Liver (tissue), 9 donors: ENCODE data around the gene NOTCH1. TPM values are rescaled to one million over a fixed set of nuclear protein-coding genes. Genes with fewer than 3 reads are reported as not detected.

Experiments used
- DNase-seq: peaks from one replicate; pipeline ENCODE4 v3.0.0-alpha.2; 2017; ENCODE audit warnings: low spot score
- H3K27ac ChIP-seq, 2 donors: one replicate each; pipeline ENCODE4 v1.7.0; 2013; ENCODE audit warnings: inconsistent platforms in 2 of 2, low read length in 2 of 2, control low read depth in 1 of 2, low read depth in 1 of 2, mild to moderate bottlenecking in 1 of 2
- H3K27me3 ChIP-seq, 4 donors: one replicate each; pipeline versions ENCODE4 v1.6.1 to v1.7.0; 2013; ENCODE audit warnings: low read length in 3 of 4, inconsistent platforms in 1 of 4, mild to moderate bottlenecking in 1 of 4, moderate library complexity in 1 of 4; ENCODE audit not compliant: control insufficient read depth in 4 of 4, insufficient read depth in 4 of 4
- H3K36me3 ChIP-seq, 4 donors: one replicate each; pipeline versions ENCODE4 v1.6.1 to v1.7.0; 2013; ENCODE audit warnings: low read length in 3 of 4, mild to moderate bottlenecking in 3 of 4, low read depth in 1 of 4, moderate library complexity in 1 of 4; ENCODE audit not compliant: control insufficient read depth in 4 of 4, insufficient read depth in 3 of 4
- H3K4me1 ChIP-seq, 4 donors: one replicate each; pipeline versions ENCODE4 v1.6.1 to v1.7.0; 2013; ENCODE audit warnings: low read length in 3 of 4, mild to moderate bottlenecking in 3 of 4, moderate library complexity in 1 of 4; ENCODE audit not compliant: control insufficient read depth in 4 of 4, insufficient read depth in 4 of 4
- H3K4me3 ChIP-seq, 3 donors: one replicate each; pipeline versions ENCODE4 v1.6.1 to v1.7.0; 2013; ENCODE audit warnings: low read length in 3 of 3, control low read depth in 1 of 3, low read depth in 1 of 3, mild to moderate bottlenecking in 1 of 3
- H3K9ac ChIP-seq, 2 donors: one replicate each; pipeline ENCODE4 v1.7.0; 2013; ENCODE audit warnings: low read length in 2 of 2, mild to moderate bottlenecking in 2 of 2, moderate library complexity in 2 of 2, control low read depth in 1 of 2, low read depth in 1 of 2
- H3K9me3 ChIP-seq, 4 donors: one replicate each; pipeline versions ENCODE4 v1.6.1 to v1.7.0; 2013; ENCODE audit warnings: low read length in 3 of 4; ENCODE audit not compliant: control insufficient read depth in 4 of 4
- EGR1 ChIP-seq, 2 donors: IDR thresholded peaks; 2 replicates each; pipeline ENCODE4 v1.6.1; 2016 to 2018; ENCODE audit warnings: antibody characterized with exemption in 2 of 2, low read depth in 2 of 2
- FOXA1 ChIP-seq: IDR thresholded peaks from 2 replicates; pipeline ENCODE4 v1.6.1; 2016; ENCODE audit warnings: antibody characterized with exemption
- GABPA ChIP-seq, 2 donors: IDR thresholded peaks in 1 of 2; conservative IDR thresholded peaks in 1 of 2; 2 replicates each; pipeline ENCODE4 v1.6.1; 2016; ENCODE audit warnings: antibody characterized with exemption in 2 of 2, mild to moderate bottlenecking in 1 of 2, moderate library complexity in 1 of 2
- HNF4A ChIP-seq, 2 donors: conservative IDR thresholded peaks; 2 replicates each; pipeline ENCODE4 v1.6.1; 2016; ENCODE audit warnings: antibody characterized with exemption in 2 of 2, mild to moderate bottlenecking in 2 of 2
- RAD21 ChIP-seq, 2 donors: IDR thresholded peaks; 2 replicates each; pipeline ENCODE4 v1.6.1; 2016; ENCODE audit warnings: antibody characterized with exemption in 2 of 2, mild to moderate bottlenecking in 2 of 2
- RXRA ChIP-seq, 2 donors: IDR thresholded peaks; 2 replicates each; pipeline ENCODE4 v1.6.1; 2017 to 2018; ENCODE audit warnings: antibody characterized with exemption in 2 of 2, mild to moderate bottlenecking in 1 of 2
- SP1 ChIP-seq: IDR thresholded peaks from 2 replicates; pipeline ENCODE4 v1.6.1; 2018; ENCODE audit warnings: antibody characterized with exemption, mild to moderate bottlenecking
- WGBS: extraction: QIAGEN DNeasy Blood & Tissue Kit; methylation state at CpG from one replicate; pipeline ENCODE4 v1.1.7; 2013; 5-methylcytosine and 5-hydroxymethylcytosine counted together
- polyA plus RNA-seq, 2 donors: library from polyadenylated mRNA; stranded (reverse) in 1 of 2; unstranded in 1 of 2; fragments of 200-250 nt in 1 of 2; fragments of >200 nt in 1 of 2; fragmentation: Nextera tagmentation in 1 of 2; extraction: Ambion mirVana in 1 of 2; gene quantifications; one replicate each; pipeline versions ENCODE4 v1.2.1 to v1.2.3, GENCODE V29; 2013 to 2015
- total RNA-seq, 2 donors: library from RNA; depleted of rRNA; stranded (reverse); fragments of >200 nt; gene quantifications; one replicate each; pipeline ENCODE4 v1.2.3, GENCODE V29; 2014
- TF ChIP-seq, protein P1 (sequence below): IDR thresholded peaks from 2 replicates; pipeline ENCODE4 v1.6.1; 2016; ENCODE audit warnings: antibody characterized with exemption
- TF ChIP-seq, protein P2 (sequence below): fragments of 150-350 bp; IDR thresholded peaks from 2 replicates; pipeline ENCODE4 v1.5.1; 2017; ENCODE audit warnings: improper control_type of control experiment, low read depth, low read length; ENCODE audit not compliant: missing input control
- TF ChIP-seq, protein P3 (sequence below): IDR thresholded peaks from 2 replicates; pipeline ENCODE4 v1.6.1; 2016; ENCODE audit warnings: antibody characterized with exemption
- donor health status: healthy.
- donor health status: healthy.
- donor health status: healthy.
- donor health status: healthy.
- donor health status: healthy.

The NOTCH1 gene
- total and polyA plus RNA-seq, 4 donors, result 2.4 to 22.3 (median 8.5) TPM

DNA sequence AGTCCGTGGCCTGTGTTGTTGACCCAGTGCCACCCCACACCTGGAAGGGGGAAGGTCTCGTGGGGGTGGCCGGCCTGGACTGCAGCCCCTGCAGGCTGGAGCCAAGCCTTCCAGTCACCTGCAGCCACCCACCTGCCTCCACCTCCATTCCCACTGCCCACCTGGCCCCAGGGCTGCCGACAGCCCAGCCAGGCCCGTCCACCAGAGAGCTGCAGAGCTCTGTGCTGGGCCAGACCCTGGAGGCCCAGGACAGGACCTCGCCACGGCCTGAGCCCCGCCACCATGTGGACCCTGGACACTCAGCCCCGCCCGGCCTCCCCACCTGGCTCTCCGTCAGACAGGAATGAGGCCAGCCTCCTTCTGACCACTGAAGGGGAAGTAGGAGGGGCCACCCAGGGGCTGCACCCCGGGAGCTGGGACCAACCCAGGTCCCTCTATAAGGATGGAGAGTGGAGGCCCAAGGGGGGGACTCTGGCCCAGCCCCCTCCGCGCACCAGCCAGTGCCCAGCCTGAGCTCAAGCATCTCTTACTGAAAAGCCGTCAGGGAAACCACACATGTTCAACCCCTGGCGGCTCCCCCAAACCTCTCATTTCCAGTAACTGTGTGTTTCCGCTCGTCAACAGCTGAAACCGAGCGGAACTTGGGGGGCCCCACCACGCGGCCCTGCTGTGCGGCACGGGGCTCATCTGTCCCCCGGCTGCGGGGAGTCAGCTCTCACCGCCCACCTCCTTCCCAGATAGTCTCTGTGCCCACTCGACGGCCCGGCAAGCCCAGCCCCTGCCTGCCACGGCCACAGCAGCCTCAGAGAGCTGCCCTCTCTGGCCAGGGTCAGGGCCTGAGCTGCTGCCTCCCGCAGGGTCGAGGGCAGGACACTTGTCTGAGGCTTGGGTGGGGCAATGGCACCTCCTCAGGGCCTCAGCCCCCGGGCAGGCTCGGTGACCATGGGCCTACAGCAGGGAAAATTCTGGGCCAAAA, 12.8 kb downstream of the NOTCH1 start:
- peak overlapping the region; percentile 43 to 46 for H3K27ac ChIP-seq
- no peaks in the 10 kb centered on the region for H3K36me3 ChIP-seq
- WGBS, result 65% methylated on average over 35 of the region's 35 CpGs
- no peak overlapping the region for H3K4me3 ChIP-seq
- TF ChIP-seq FOXA1 (no peak), RXRA (IDR thresholded peaks at IDR 0.05) (no peak), SP1 (no peak), EGR1 (IDR thresholded peaks at IDR 0.05; ENCODE audit: low read depth in 2 of 2) (no peak), GABPA (IDR thresholded peaks at IDR 0.05 in 1 of 2, conservative IDR thresholded peaks at IDR 0.05 in 1 of 2) (no peak), RAD21 (IDR thresholded peaks at IDR 0.05) (no peak)
- TF ChIP-seq, protein P1, sequence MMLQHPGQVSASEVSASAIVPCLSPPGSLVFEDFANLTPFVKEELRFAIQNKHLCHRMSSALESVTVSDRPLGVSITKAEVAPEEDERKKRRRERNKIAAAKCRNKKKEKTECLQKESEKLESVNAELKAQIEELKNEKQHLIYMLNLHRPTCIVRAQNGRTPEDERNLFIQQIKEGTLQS, result no peak
- TF ChIP-seq, protein P2, sequence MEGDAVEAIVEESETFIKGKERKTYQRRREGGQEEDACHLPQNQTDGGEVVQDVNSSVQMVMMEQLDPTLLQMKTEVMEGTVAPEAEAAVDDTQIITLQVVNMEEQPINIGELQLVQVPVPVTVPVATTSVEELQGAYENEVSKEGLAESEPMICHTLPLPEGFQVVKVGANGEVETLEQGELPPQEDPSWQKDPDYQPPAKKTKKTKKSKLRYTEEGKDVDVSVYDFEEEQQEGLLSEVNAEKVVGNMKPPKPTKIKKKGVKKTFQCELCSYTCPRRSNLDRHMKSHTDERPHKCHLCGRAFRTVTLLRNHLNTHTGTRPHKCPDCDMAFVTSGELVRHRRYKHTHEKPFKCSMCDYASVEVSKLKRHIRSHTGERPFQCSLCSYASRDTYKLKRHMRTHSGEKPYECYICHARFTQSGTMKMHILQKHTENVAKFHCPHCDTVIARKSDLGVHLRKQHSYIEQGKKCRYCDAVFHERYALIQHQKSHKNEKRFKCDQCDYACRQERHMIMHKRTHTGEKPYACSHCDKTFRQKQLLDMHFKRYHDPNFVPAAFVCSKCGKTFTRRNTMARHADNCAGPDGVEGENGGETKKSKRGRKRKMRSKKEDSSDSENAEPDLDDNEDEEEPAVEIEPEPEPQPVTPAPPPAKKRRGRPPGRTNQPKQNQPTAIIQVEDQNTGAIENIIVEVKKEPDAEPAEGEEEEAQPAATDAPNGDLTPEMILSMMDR, result no peak
- no peaks in the 10 kb centered on the region for H3K27me3 ChIP-seq
- peaks cover 20 to 48% (median 29%) of the 10 kb centered on the region in 4 donors for H3K4me1 ChIP-seq
- DNase-seq, result no peak
- no peak overlapping the region for H3K9ac ChIP-seq
- no peaks in the 10 kb centered on the region for H3K9me3 ChIP-seq

DNA sequence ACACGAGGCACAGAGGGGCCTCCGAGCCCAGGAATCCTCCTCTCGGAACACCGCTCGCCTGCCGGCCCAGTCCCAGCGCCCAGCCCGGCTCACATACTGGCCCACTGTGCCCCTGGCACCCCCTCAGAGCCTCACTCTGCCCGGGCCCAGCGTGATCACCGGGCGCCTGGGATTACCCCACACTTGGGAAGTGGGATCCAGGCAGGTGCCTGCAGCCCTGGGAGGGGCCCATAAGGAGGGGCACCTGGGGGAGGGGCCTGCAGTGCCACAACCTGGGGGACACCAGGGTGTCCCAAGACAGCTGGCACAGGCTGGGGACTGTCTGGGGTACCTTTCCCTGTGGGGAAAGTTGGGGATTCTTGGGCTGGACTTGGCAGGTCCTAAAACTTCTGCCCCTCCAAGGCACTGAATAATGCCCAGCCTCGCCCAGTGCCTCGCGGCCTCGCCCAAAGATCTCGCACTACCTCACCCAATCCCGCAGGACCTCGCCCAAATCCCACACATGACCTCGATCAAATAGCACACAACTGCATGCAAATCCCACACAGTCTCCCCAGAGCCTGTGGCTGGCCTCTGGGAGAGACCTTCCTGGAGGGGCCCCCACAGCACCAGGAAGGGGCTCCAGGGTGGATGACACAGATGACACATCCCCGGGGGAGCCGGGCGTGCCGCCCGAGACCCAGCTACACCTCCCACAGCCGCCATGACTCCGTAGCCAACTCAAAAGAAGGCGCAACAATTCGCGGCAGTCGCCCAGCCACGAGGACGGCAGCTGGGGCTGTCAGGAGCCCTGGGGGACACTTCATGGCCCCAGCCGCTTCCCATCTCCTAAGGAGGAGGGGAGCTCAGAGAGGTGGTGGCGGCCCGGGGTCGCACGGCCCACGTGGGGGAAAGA, 13.7 kb downstream of the NOTCH1 start:
- DNase-seq, result no peak

More for the DNA sequence above, 13.7 kb downstream of the NOTCH1 start:
- Histone ChIP-seq H3K9ac (no peak overlapping the region), H3K4me1 (peaks cover 26 to 56% (median 37%) of the 10 kb centered on the region in 4 donors), H3K27me3 (no peaks in the 10 kb centered on the region), H3K9me3 (no peaks in the 10 kb centered on the region), H3K27ac (peak overlapping the region in 1 of 2 donors; percentile 46), H3K36me3 (peaks cover 0 to 2% (median 0%) of the 10 kb centered on the region in 4 donors), H3K4me3 (no peak overlapping the region)
- whole genome bisulfite sequencing, result 70% methylated on average over 39 of the region's 39 CpGs
- TF ChIP-seq, protein P2, result no peak
- TF ChIP-seq, protein P3, sequence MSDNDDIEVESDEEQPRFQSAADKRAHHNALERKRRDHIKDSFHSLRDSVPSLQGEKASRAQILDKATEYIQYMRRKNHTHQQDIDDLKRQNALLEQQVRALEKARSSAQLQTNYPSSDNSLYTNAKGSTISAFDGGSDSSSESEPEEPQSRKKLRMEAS, result no peak
- no peak for TF ChIP-seq HNF4A (conservative IDR thresholded peaks at IDR 0.05)
